Fibroblast of the conjunctiva (primary cell): ENCODE data around the gene TMEM120B.

ENCODE experiments used
- DNase-seq: peaks from one replicate; pipeline ENCODE4 v3.0.0-alpha.2; 2010; ENCODE audit warnings: low read depth

The TMEM120B gene

GRCh38 chr12:121819212-121819949 lies 106.8 kb downstream of the TMEM120B start:
- DNase-seq, result no peak

- DNase-seq, result no peak
These were observed 107.5 kb downstream of the TMEM120B start for GRCh38 chr12:121820056-121820455.

GRCh38 chr12:121822393-121823100 lies 110.0 kb downstream of the TMEM120B start:
- DNase-seq, result no peak

DNA sequence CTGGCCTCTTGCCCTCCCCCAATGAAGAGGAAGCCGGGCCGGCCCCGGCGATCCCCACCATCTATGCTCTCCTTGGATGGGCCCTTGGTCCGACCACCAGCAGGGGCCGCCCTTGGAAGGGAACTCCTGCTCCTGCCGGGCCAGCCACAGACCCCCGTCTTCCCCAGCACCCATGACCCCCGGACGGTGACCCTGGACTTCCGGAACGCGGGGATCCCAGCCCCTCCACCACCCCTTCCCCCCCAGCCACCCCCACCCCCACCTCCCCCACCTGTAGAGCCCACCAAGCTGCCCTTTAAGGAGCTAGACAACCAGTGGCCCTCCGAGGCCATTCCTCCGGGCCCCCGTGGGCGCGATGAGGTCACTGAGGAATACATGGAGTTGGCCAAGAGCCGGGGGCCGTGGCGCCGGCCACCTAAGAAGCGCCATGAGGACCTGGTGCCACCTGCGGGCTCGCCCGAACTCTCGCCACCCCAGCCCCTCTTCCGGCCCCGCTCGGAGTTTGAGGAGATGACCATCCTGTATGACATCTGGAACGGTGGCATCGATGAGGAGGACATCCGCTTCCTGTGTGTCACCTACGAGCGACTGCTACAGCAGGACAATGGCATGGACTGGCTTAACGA lies 110.7 kb downstream of the TMEM120B start:
- no peak for DNase-seq

GRCh38 chr12:121823727-121824115 lies 111.2 kb downstream of the TMEM120B start:
- no peak for DNase-seq

GRCh38 chr12:121825041-121825523 lies 112.5 kb downstream of the TMEM120B start:
- no peak for DNase-seq

DNA sequence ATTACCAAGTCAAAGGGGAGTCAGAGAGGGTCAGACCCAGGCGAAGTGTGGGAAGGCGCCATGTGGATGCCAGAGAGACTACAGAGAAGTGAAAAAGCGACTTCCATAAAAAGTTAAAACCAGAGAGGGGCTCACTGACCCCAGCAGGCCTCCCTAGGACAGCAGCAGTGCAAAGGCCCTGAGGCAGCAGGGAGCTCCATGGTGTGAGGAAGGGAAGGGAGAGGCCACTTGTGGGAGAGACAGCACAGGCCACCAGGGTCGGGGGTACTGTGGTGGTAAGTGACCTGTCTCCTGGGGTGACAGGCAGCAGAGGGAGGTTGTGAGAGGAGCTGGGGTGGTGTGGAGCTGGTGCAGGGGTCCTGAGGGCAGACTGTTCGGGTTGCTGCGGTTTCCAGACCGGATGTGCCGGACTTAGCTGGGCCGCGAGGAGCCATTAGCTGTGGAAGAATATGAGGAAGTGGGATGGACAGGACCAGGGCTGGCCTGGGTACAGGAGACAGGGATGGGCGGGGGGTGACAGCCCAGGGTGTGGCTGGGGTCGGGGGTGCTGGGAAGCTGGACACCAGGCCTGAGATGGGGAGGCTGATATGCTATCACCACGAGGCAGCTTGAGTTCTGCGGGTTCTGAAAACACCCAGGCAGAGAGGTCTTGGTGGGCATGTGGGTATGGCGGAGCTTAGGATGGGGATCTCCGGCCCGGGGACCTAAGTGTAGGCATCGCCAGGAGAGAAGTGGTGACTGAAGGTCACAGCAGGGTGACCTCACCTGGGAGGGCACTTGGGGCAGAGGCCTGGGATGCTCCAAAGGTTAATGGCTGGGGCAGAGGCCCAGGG lies 114.0 kb downstream of the TMEM120B start:
- no peak for DNase-seq

DNA sequence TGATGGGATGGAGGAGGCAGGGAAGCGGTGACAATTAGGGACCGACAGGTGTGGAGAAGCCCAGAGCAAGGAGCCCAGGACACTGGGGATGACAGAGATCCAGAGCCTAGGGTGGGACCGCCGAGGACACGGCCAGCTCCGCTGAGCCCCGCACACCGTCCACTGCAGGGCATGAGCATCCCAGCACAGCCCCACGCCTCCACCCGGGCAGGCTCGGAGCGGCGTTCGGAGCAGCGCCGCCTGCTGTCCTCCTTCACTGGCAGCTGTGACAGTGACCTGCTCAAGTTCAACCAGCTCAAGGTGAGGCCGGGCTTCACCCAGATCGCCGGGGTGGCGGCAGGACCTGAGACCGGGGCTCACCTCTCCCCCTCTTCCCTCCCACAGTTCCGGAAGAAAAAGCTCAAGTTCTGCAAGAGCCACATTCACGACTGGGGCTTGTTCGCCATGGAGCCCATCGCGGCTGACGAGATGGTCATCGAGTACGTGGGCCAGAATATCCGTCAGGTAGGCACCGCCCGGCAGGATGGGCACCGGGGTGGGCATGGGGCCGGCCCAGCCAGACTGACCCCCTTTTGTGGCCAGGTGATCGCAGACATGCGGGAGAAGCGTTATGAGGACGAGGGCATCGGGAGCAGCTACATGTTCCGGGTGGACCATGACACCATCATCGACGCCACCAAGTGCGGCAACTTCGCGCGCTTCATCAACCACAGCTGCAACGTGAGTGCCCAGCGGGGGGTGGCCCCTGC lies 115.0 kb downstream of the TMEM120B start:
- DNase-seq, result no peak

- DNase-seq, result no peak
These were observed 115.8 kb downstream of the TMEM120B start for GRCh38 chr12:121828306-121828705.

DNA sequence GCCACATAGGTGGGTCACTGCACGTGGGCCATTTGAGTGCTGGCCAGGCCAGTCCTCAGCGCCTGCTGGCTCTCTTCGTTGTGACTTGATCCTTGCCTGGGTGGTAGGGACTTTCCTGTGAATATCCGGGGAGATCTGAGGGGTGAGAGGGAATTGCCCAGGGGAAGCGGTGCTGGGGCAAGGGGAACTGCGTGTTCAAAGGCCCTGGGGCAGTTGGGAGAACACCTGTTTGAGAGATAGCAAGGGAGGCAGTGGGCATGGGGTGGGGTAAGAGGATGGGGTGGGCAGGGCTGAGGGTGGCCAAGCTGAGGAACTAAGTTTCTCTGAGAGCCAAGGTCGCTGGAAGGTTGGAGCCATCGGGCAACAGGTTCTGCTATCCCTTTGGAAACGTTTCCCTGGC lies 116.3 kb downstream of the TMEM120B start:
- no peak for DNase-seq

DNA sequence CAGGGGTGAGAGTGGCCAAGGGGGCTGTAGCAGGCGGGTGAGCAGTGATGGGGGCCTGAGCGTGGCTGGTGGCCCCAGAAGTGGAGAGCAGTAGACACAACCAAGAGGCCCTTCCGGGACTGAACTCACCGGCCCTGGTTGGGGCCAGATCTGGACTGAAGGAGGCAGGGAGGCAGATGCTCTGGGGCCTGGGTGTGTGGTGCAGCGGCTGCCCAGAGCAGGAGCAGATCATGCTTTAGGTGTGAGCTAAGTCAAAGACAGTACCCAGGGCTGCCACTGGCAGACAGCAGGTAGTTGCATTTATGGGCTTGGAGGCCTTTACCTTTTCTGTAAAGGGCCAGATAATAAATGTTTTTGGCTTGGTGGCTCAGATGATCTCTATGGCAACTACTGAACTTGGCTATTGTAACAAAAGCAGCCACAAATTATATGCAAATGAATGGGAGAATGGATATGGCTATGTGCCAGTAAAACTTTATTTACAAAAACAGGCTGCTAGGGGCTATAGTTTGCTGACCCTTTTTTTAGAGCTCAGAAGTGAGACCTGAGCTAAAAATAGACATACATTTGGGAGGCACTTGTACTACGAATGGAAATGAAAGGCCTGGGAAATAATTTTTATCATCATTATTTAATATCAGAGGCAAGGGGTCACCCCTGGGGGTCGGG lies 116.8 kb downstream of the TMEM120B start:
- DNase-seq, result no peak

DNA sequence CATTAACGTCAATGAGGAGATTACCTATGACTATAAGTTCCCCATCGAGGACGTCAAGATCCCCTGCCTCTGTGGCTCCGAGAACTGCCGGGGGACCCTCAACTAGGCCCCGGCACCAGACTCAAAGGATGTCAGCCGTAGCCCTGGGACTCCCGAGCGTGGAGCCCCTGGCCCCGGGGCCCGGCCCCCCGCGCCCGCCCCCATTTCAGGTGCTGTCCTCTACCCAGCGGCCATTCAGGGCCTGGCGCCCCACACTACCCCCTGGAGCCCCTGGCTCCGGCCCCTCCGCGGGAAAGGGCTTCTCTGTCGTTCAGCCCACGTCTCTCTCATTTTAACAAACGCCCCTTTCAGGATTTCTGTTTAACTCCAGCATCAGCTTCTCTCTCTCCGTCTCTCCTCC lies 117.6 kb downstream of the TMEM120B start:
- DNase-seq, result no peak

DNA sequence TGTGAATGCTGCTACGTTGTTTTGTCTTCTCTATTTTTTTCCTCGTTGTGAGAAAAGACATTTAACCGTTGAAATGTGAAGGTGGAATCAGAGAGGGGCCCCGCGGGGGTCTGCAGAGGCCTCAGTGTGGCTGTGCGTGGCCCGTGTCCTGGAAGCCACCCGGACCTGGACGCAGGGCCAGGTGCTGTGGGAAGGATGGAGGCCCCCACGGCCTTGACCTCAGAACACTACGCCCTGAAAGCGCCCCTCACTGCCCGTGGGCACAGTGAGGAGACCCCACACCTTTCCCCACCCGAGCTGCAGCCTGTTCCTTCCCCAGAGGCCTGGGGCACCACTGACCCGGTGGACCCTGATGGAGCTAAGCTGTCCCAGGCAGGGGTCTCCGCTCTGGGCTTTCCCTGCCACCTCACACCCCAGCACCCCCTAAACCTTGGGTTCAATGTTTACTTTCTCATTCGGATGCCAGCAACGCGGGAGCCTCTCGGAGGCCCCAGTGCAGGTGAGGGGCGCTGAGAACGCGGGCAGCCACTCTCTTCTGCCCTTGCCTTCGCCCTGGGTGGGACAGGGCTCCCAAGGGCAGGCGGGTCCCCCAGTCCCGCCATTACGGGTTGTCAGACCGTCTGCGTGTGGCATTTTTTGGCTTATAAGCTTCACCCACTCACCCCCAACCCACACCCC lies 118.2 kb downstream of the TMEM120B start:
- DNase-seq, result no peak
